Kidney epithelial cell (primary cell): ENCODE results near the gene DNASE1L3. TPM values are rescaled to one million over a fixed set of nuclear protein-coding genes. Genes with fewer than 3 reads are reported as not detected.

ENCODE experiments used
- DNase-seq: peaks from one replicate; pipeline ENCODE4 v3.0.0-alpha.2; 2010; ENCODE audit warnings: low read depth
- H3K27me3 ChIP-seq: 2 replicates; pipeline ENCODE4 v1.6.0; 2011; ENCODE audit warnings: low read length; ENCODE audit not compliant: control insufficient read depth, insufficient read depth
- H3K36me3 ChIP-seq: 2 replicates; pipeline ENCODE4 v1.5.1; 2011; ENCODE audit warnings: low read length; ENCODE audit not compliant: control insufficient read depth, insufficient read depth
- H3K4me3 ChIP-seq: 2 replicates; pipeline ENCODE4 v1.5.1; 2011; ENCODE audit warnings: low read depth, mild to moderate bottlenecking, control low read depth, low read length
- total RNA-seq: library from RNA; depleted of rRNA; stranded (reverse); fragments of >200 nt; gene quantifications from 2 replicates; pipeline ENCODE4 v1.2.3, GENCODE V29; 2015
- TF ChIP-seq, protein P1 (sequence below): IDR thresholded peaks from 2 replicates; pipeline ENCODE4 v1.5.1; 2011; ENCODE audit warnings: mild to moderate bottlenecking, moderate library complexity, low read length, control low read depth, inconsistent platforms; ENCODE audit not compliant: insufficient read depth, poor library complexity, severe bottlenecking

Gene DNASE1L3
- total RNA-seq, 1 donor from 2014 or later: not detected

DNA sequence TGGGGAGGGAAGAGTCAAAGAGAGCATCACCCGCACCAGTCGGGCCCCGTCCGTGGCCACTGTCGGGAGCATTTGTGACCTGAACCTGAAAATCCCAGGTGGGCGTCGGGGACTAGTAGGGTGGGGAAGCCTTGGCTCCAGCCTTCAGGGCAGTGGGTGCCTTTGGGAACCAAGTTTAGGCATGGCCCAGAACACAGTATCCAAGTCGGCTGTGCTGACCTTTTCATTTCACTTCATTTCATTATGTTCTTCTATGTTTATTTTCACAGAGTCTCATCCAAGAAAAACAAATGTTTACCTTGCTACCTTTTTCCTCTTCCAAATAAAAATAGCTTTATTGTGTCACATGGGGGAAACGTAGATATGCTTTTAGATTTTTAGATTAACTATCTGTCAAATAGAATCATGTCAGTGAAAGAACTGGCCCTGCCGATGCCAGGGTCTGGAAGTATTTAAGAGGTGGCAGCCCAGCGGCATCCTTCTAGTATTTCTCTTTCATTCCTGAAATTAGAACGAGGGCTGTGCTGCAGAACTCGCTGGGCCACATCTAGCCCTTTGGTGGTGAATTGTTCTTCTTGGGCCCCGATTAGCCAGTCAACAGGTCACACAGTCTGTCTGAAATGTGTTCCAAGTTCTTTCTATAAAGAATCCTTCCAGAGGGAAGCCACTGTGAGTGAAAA is 60.5 kb downstream of the DNASE1L3 start:
- Histone ChIP-seq H3K27me3 (no peaks in the 10 kb centered on the region), H3K36me3 (peaks cover 4% of the 10 kb centered on the region), H3K4me3 (no peak overlapping the region)
- TF ChIP-seq, protein P1, sequence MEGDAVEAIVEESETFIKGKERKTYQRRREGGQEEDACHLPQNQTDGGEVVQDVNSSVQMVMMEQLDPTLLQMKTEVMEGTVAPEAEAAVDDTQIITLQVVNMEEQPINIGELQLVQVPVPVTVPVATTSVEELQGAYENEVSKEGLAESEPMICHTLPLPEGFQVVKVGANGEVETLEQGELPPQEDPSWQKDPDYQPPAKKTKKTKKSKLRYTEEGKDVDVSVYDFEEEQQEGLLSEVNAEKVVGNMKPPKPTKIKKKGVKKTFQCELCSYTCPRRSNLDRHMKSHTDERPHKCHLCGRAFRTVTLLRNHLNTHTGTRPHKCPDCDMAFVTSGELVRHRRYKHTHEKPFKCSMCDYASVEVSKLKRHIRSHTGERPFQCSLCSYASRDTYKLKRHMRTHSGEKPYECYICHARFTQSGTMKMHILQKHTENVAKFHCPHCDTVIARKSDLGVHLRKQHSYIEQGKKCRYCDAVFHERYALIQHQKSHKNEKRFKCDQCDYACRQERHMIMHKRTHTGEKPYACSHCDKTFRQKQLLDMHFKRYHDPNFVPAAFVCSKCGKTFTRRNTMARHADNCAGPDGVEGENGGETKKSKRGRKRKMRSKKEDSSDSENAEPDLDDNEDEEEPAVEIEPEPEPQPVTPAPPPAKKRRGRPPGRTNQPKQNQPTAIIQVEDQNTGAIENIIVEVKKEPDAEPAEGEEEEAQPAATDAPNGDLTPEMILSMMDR: no peak
- DNase-seq: no peak

DNA sequence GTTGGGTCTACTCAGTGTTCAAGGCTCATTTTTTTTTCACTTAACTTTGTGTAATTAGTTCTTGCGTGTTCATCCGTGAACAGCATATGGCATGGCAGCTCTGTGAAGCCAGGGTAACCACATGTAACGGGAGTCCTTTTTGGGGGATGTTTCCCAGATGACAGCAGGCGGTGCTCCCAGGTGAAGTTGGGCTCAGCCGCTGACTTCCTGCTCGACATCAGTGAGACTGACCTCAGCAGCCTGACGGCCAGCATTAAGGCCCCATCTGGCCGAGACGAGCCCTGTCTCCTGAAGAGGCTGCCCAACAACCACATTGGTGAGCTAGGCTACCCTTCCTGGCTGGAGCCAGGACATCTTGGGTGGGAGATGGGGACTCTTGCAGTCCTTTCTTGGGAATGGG is 62.7 kb downstream of the DNASE1L3 start:
- DNase-seq: no peak
- Histone ChIP-seq H3K36me3 (peaks cover 5% of the 10 kb centered on the region), H3K27me3 (no peaks in the 10 kb centered on the region), H3K4me3 (no peak overlapping the region)
- TF ChIP-seq, protein P1: no peak

DNA sequence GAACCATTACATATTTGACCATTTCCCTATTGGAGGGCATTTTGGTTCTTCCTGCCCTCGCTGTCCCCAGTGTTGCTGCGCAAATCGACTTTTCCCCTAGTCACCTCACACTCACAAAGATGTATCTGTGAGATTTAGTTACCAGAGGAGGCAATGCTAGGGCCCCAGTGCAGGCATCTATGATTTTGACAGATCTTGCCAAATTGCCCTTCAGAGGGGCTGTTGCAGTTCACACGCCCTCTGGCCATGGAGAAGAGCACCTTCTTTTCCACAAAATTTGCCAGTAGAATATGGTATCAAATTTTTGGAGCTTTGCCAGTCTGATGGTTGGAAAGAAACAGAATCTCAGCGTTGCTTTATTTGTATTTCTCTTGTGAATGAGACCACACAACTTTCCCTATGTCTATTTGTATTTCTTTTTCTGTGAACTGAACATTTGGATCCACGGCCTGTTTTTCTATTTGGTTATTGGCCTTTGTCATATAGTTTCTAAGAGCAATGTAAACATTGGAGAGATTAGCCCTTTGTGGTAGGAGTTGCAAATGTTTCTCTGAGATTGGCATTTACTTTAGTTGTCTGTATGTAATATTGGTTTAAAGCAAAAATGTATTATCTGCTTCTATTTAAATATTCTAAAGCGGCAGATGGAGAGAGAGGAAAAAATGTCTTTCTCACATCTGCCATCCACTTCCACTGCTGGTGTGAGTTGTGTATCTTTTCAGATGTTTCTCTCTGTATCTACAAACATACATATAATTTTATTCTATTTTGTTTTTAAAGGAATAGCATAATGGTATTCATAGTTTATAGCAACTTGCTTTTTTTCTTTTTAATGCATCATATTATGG is 66.1 kb downstream of the DNASE1L3 start:
- no peak for DNase-seq
- TF ChIP-seq, protein P1: no peak
- H3K27me3 ChIP-seq: no peaks in the 10 kb centered on the region
- no peak overlapping the region for H3K4me3 ChIP-seq
- peaks cover 10% of the 10 kb centered on the region for H3K36me3 ChIP-seq

DNA sequence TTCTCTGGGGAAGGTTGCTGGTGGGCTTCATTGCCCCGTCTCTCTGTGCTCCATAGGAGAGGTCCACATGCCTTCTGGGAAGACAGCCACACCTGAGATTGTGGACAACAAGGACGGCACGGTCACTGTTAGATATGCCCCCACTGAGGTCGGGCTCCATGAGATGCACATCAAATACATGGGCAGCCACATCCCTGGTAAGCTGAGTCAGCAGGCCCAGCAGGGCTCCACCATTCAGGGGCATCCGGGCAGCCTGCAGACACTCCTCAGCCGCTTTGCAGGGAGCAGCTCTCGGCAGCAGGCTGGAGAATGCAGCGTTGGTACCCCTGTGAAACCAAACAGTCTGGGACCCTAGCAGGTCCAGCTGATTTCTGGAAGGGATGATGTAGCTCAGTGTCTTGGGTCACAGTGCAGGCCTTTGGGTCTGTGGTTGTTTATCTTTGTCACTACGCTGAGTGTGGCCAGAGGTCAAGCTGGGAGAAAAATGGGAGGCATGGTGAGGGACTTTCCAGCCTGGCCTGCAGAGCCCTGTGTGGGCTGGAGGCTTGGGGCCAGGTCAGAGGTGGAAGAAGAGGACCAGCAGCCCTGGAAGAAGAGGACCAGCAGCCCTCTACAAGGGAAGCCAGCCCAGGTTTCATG is 67.2 kb downstream of the DNASE1L3 start:
- Histone ChIP-seq H3K36me3 (peaks cover 8% of the 10 kb centered on the region), H3K4me3 (no peak overlapping the region), H3K27me3 (no peaks in the 10 kb centered on the region)
- no peak for DNase-seq
- TF ChIP-seq, protein P1: no peak

Other genes starting within 250 kb of the DNASE1L3 start
- 536 and 566 TPM in 2 replicates for gene FLNB, start 202.6 kb downstream of the DNASE1L3 start, total RNA-seq
- 7.7 and 7.9 TPM in 2 replicates for gene ABHD6, start 26.8 kb upstream of the DNASE1L3 start, total RNA-seq
- gene RPP14, start 95.3 kb upstream of the DNASE1L3 start, total RNA-seq: 11.4 and 15.1 TPM in 2 replicates
- gene HTD2, start 95.5 kb upstream of the DNASE1L3 start, total RNA-seq: 5.3 and 8.9 TPM in 2 replicates
- 13.2 and 17.9 TPM in 2 replicates for gene PXK, start 121.9 kb upstream of the DNASE1L3 start, total RNA-seq
- 58.2 and 62.8 TPM in 2 replicates for gene PDHB, start 222.9 kb upstream of the DNASE1L3 start, total RNA-seq